Measurements from ENCODE around the gene MCEE.

DNA sequence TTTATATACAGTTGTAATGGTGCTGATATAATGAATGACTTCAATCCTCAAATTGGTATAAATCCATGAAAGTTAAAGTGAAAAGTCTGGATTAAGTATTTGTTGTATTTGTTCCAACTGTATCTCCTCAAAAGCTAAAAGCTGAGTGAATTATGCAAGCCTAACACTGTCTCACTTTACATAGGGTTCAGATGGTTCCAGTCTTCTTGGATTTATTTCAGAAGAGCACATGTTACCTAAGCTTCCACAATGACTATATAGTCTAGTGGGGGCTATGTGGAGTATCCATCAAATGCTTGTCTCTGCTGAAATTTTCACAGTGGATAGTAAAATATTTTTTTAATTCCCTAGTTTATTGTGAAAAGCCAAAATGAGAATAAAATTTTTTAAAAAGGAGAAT, 13.0 kb downstream of the MCEE start:
- TF ChIP-seq CTCF (IDR thresholded peaks at IDR 0.05): no peak
- TF ChIP-seq POLR2A (IDR thresholded peaks at IDR 0.05): no peak
- no peak for TF ChIP-seq EP300 (IDR thresholded peaks at IDR 0.05)

Measured in tibial nerve (tissue), 4 donors.